ENCODE data around the gene TTC33.
A peak's percentile ranks its signal among the peaks of the same experiment; 100 is the strongest.
"Not testable (repeated sequence)": the region's sequence is repeated elsewhere in the genome, so short reads cannot be mapped to it uniquely, and the experiment has no call there.

The TTC33 gene

GRCh38 chr5:40779561-40779960 lies 23.8 kb upstream of the TTC33 start:
- no peak for DNase-seq (ENCODE audit: low read depth)

GRCh38 chr5:40778133-40778532 lies 22.4 kb upstream of the TTC33 start:
- no peak for DNase-seq (ENCODE audit: low read depth)

- DNase-seq (ENCODE audit: low read depth), result no peak
Observed at GRCh38 chr5:40776658-40776977, 20.9 kb upstream of the TTC33 start.

GRCh38 chr5:40775846-40776657 lies 20.3 kb upstream of the TTC33 start:
- no peak for DNase-seq (ENCODE audit: low read depth)

DNA sequence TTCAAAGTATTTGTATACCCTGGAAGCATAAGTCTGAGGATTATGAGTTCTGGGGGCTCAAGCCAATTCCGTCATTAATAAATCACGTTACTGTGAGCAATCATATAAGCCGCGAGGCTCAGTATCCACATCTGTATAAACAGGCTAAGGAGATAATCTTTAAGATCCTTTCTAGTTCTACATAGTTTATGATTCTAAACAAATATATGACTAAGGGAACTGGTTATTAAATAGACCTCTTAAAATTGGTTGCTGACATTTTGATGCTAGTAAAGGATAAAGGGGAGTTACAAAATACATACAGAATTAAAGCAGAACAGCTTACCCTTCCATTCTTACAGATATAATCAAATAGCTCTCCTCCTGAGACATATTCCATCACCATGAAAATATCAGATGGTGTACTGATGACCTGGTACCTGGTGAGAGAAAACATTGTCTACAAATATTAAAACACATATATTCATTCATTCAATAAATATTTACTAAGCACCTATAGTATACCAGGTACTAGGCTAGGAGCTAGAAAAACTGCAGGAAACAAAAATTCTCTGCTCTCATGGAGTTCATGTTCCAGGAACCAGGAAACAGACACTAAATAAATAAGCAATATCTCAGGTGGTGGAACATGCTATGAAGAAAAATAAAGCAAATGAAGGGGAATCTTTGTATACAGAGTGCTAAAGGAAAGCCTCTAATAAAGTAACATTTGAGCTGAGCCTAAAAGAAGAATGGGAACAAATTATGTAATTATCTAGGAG lies 19.5 kb upstream of the TTC33 start:
- DNase-seq (ENCODE audit: low read depth), result no peak

DNA sequence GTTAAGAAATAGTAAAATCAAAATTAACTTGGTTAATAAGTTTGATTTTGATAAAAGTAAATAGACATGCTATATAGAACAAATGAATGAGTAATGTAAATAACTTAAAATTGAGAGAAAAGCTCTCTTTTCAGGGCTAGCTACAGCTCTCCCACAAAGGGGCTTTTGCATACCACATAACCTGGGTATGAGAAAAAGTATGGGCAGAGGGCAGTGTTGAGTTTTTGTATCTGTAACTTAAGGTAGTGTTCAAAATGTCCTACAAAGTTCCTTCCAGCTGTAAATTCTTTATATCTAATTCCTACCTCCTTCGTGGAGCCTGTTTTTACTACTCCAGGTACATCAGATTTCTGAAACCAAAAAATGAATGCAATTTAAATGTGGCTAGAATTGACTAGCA lies 18.9 kb upstream of the TTC33 start:
- DNase-seq (ENCODE audit: low read depth), result no peak

- no peak for DNase-seq (ENCODE audit: low read depth)
Observed at GRCh38 chr5:40770764-40771163, 15.0 kb upstream of the TTC33 start.

GRCh38 chr5:40762705-40763104 lies 6.9 kb upstream of the TTC33 start:
- no peak for DNase-seq (ENCODE audit: low read depth)

DNA sequence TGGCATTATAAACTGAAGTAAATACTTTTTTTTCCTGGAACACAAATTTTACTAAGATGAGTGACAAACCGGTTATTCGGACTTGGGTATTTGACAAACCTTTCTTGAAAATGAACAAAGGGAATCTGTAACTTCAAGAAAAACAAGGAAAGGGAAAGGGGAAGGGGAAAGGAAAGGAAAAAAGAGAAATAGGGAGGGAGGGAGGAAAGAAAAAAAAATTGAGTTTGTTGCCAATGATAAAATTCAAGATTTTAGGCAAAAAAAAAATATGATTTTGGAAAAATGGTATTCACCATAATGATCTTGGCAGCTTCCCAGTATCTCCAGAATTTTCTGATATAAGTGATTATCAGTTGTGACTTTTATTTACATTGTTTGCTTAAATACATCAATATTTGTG lies 1.6 kb upstream of the TTC33 start:
- DNase-seq (ENCODE audit: low read depth), result no peak

GRCh38 chr5:40755093-40755406 lies 711 bp downstream of the TTC33 start:
- DNase-seq (ENCODE audit: low read depth), result peak; percentile 75

DNA sequence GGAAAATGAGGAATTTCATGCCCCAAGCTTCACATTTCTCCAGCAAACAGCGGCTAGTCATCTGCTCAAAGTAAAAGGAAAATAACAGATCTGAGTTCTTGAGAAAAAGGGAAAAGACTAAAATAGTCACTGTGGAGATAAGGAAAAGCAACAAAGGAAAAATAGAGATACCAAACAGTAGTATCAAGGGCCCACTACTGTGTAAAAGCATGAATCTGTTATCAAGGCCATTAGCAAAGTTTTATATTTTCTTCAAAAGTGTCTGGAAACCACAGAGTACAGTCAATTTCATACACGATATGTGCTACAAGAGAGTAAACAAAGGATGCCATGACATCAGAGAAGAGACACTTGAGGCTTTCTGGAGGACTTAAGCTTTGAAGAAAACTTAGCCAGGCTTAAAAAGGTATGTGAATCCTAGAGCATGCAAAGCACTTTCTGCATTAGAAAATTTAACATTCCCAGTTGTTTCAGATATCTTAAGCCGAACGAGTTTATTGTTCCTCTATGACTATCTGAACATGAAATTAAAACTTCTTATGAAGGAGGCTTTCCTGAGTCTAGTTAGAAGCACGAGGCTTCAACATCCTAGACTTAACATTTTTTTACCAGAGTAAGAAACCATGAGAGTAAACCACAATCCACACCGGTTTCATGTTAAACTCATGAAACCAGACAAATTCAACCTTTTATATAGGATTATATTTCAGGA lies 1.2 kb downstream of the TTC33 start:
- DNase-seq (ENCODE audit: low read depth), result no peak

GRCh38 chr5:40746703-40747102 lies 9.1 kb downstream of the TTC33 start:
- no peak for DNase-seq (ENCODE audit: low read depth)

DNA sequence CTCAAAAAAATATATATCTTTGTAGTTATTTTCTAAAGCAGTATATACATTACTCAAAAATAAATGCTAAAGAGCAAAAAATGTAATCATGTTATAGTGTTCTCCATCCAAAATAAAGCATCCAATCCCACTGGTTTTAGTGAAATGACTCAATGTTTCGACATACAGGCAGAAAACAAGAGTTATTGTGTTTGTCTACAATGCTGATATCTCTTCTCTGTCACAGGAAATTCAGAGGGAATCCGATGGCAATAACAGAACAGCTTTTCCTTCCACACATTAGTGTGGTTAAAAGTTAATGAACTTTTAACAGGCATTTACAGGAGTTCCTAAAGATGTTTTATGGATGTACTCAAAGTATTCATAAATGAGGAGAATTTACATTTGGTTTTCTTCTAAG lies 12.0 kb downstream of the TTC33 start:
- DNase-seq (ENCODE audit: low read depth), result no peak

DNA sequence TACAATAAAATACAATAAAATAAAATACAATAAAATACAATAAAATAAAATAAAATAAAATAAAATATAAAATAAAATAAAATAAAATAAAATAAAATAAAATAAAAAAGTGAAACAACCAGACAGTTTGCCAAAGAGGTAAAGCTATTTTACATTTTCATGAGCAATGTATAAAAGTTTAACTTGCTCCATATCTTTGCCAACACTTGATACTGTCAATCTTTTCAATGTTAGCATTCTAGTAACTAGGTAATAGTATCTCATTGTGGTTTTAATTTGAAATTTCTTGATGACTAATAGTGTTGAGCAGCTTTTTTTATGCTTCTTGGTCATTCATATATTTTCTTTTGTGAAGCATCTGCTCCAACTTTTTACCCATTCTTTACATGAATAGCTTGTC lies 17.3 kb downstream of the TTC33 start:
- DNase-seq (ENCODE audit: low read depth), result no peak

DNA sequence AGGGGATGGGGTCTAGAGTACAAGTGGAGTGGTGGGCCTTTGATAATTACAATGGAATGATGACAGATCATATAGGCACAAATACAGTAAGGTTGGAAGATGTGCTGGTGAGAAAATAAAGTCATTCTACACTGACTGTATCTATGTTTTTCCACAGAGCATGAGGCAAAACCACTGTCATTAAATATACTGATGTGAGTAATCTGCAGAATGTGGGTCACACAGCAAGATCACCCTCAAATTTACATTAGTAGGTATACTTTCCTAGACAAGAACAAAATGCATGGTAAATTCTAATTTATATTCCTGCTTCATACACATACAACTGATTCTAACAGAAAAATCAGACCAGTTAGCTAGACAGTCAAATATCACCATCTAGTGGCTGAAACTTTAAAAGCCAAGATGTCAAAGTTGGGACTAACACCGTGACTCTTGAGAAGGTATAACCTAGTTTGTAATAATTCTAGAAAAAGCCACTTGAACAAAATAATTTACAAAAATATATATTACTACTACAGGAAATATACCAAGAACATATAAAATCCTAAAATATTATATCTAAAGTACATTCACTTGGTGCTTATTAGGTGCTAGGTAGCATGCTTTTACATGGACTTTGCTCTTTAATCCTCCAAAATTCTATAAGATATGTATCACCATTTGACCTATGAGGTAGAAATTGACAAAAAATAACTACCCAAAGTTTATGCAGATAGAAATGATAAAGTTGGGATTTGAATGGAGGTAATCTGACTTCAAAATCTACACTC lies 19.5 kb downstream of the TTC33 start:
- DNase-seq (ENCODE audit: low read depth), result peak; percentile 55

DNA sequence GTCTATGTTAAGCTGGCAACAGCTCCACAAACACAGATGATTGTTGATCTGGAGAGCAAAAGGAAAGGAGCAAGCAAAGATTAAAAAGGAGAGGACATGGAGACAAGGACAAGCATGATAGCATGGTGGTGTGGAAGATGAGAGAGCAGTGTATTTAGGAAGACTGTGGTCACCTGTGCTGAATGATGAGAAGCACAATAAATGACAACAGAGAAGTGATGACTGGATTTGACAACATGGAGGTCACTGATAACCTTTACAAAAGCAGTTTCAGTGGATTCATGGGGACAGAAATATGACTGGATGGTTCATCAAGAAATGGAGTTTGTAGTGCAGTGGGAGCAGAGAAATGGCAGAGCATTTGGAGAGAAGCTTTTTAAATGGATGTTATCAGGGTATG lies 20.2 kb downstream of the TTC33 start:
- no peak for DNase-seq (ENCODE audit: low read depth)

DNA sequence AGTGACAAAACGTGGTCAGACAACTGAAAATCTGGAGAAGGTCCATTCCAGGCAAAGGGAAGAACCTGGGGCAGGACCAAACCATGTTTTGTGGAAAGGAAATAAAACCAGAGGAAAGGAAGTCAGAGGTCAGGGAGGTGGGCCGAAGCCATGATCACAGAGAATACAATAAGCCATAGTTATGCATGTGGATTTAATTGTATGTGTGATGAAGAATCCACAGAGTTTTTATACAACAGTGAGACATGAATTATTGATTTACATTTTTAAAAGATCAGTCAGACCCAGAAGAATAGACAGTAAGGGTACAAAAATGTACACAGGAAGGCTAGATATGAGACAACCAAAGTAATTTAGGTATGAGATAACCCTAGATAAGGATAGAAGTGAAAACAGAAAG lies 20.8 kb downstream of the TTC33 start:
- DNase-seq (ENCODE audit: low read depth), result no peak

DNA sequence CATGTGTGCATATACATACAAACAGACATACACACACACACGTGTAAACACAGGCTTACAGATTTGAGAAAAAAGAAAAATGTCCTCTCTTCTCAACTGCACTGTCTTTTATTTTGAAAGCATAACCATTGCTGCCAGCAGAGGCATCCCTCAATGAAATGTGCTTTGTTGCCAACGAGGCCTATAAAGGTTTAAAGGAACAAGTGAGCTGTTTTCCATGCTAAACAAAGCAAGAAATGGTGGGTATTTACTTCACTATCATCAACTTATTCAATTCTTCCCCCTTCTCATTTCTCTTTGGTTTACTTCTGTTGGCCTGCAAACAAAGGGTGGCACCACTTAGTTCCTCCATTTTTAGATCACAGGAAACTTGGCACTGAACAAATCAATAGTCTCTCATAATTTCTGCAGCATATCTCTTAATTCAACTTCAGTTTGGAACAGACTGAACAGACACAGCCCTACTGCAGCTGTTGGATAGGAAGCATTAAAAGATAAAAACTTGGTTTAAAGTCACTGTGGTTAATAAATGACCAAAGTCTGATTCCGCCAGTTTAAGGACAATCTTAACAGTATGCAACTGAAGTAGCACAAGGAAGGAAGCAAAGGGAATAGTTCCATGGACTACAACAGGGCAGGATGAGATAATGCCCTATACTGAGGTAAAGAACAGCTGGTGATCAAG lies 21.7 kb downstream of the TTC33 start:
- no peak for DNase-seq (ENCODE audit: low read depth)

DNA sequence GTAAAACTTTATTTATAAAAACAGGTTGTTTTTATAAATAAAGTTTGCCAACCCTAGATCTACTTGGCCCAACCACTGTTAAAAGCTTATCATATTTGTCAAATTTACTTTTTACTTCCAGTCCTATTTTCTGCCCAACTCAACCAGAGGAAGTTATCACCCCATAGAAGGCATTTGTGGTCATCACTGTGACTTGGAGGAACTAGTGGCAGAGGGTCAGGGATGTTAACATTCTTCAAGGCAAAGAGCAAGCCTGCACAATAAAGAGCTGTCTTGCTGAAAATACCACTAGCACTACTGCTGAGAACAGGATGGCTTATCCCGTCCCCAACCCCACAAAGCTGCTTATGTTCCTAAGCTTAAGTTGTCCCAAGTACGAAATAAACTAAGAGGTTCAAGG lies 22.3 kb downstream of the TTC33 start:
- no peak for DNase-seq (ENCODE audit: low read depth)

- DNase-seq (ENCODE audit: low read depth), result not testable (repeated sequence)
Observed at GRCh38 chr5:40722497-40722911, 33.3 kb downstream of the TTC33 start.

GRCh38 chr5:40720069-40720468 lies 35.7 kb downstream of the TTC33 start:
- no peak for DNase-seq (ENCODE audit: low read depth)

DNA sequence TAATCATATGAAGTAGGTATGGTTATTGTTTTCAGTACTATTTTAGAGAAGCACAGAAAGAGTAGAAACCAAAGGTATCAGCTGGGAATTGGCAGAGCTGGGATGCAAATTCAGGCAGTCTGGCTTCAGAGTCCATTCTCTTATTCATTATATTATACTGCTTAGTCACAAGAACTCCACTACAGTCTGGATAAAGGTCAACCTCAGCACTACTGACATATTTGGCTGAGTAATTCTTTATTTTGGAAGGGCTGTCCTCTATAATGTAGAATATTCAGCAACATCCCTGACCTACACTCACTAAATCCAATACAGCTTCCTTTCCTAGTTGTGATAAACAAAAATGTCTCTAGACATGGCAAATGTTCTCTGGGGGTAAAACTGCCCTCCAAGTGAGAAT lies 38.5 kb downstream of the TTC33 start:
- peak; percentile 56 for DNase-seq (ENCODE audit: low read depth)
